Muscle layer of colon (tissue), 2 donors: ENCODE data around the gene MCF2L2.

ENCODE experiments used
- H3K27ac ChIP-seq: one replicate; pipeline ENCODE4 v1.7.0; 2013; ENCODE audit warnings: low read depth, mild to moderate bottlenecking, low read length, moderate library complexity
- H3K27me3 ChIP-seq, 2 donors: one replicate each; pipeline ENCODE4 v1.7.0; 2013; ENCODE audit warnings: low read length in 2 of 2, mild to moderate bottlenecking in 2 of 2; ENCODE audit not compliant: insufficient read depth in 2 of 2, control insufficient read depth in 1 of 2
- H3K36me3 ChIP-seq: one replicate; pipeline ENCODE4 v1.7.0; 2013; ENCODE audit warnings: mild to moderate bottlenecking, low read length; ENCODE audit not compliant: insufficient read depth
- H3K4me1 ChIP-seq: one replicate; pipeline ENCODE4 v1.7.0; 2013; ENCODE audit warnings: mild to moderate bottlenecking, low read length; ENCODE audit not compliant: insufficient read depth
- H3K4me3 ChIP-seq, 2 donors: one replicate each; pipeline ENCODE4 v1.7.0; 2013; ENCODE audit warnings: low read length in 2 of 2, low read depth in 1 of 2, mild to moderate bottlenecking in 1 of 2, moderate library complexity in 1 of 2
- H3K9ac ChIP-seq: one replicate; pipeline ENCODE4 v1.7.0; 2013; ENCODE audit warnings: low read length
- H3K9me3 ChIP-seq: one replicate; pipeline ENCODE4 v1.7.0; 2013; ENCODE audit warnings: mild to moderate bottlenecking, low read length
- donor health status: abdominal sarcoma.
- donor health status: Adenocarcinoma of cecum.

MCF2L2 gene

DNA sequence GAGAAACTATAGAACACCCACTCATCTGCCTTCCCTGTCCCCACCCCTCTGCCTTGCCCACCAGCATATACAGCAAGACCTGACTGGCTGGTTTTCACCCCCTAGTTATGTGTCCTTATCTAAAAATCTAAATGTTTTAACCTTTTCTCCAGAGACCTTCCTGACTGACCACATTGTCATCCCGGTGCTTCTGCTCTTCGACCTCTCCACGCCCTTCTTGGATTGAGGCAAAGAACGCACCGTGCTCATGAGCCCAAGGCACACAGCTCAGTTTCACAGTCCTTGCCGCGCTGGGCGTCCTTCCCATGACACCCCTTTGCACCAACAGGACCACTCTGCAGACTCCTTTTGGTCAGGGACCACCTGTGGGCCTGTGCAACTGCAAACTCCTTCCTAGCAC, 112.7 kb downstream of the MCF2L2 start:
- Histone ChIP-seq H3K27ac (no peak overlapping the region), H3K4me3 (no peak overlapping the region), H3K4me1 (no peaks in the 10 kb centered on the region), H3K27me3 (no peaks in the 10 kb centered on the region), H3K36me3 (no peaks in the 10 kb centered on the region), H3K9ac (no peak overlapping the region), H3K9me3 (no peaks in the 10 kb centered on the region)

DNA sequence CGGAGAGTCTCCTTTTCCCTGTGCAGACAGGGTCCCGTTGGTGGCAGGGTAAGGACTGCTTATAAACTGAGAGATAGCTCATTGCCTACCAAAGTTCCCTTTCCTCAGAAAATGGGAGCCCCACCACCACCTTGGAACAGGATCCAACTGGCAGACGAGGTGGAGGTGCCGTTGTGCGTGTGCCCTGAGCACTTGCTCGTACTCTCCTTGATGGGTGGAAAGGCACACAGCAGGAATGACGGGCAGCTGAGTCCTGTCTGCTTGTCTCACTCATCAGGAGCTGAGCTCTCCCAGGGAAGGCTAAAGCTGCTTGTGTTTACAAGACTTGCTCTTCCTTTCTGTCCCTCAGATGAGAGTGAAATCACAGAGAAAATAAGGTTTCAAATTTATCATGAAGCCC, 114.7 kb downstream of the MCF2L2 start:
- Histone ChIP-seq H3K4me1 (no peaks in the 10 kb centered on the region), H3K9ac (no peak overlapping the region), H3K27me3 (no peaks in the 10 kb centered on the region), H3K9me3 (no peaks in the 10 kb centered on the region), H3K36me3 (no peaks in the 10 kb centered on the region), H3K27ac (no peak overlapping the region), H3K4me3 (no peak overlapping the region)

DNA sequence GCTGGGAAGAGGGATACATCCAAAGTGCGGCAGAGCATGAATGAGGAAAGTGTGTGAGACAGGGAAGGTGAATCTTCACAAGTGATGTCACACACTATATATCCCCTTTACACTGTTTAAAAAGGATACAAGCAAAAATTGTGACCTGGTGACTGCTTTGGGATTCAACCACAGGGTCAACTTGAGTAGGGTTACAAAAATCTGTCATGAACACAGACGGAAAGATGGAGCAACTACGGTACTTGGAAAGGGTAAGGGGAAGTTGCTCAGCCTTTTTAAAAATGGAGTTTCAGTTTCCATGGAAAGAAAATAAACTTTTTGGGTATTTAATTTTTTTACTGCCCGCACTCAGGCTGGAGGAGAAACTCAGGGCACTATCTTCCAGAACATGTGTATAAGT, 115.1 kb downstream of the MCF2L2 start:
- H3K36me3 ChIP-seq: no peaks in the 10 kb centered on the region
- H3K9me3 ChIP-seq: no peaks in the 10 kb centered on the region
- H3K27me3 ChIP-seq: no peaks in the 10 kb centered on the region
- H3K4me1 ChIP-seq: no peaks in the 10 kb centered on the region
- H3K4me3 ChIP-seq: no peak overlapping the region
- no peak overlapping the region for H3K27ac ChIP-seq
- no peak overlapping the region for H3K9ac ChIP-seq

DNA sequence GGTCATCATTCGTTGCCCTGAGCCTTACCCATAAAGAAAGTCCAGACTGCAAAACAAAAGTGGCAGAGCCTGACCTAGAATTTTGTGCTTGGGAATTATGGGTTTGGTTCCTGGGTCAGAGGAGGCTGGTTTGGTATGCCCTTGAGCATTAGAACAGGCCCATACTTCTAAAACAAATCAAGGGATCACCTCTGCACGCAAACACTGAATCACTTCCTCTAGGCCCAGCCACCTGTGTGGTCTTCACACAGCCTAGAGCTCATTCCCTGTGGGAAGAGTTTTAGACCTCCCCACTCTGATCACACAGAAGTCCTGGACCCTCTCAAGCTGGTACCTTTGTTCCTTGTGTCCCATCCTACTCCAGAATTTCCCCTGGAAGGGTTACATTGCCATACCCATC, 116.0 kb downstream of the MCF2L2 start:
- Histone ChIP-seq H3K9me3 (no peaks in the 10 kb centered on the region), H3K36me3 (no peaks in the 10 kb centered on the region), H3K4me1 (no peaks in the 10 kb centered on the region), H3K27ac (no peak overlapping the region), H3K4me3 (no peak overlapping the region), H3K9ac (no peak overlapping the region), H3K27me3 (no peaks in the 10 kb centered on the region)

DNA sequence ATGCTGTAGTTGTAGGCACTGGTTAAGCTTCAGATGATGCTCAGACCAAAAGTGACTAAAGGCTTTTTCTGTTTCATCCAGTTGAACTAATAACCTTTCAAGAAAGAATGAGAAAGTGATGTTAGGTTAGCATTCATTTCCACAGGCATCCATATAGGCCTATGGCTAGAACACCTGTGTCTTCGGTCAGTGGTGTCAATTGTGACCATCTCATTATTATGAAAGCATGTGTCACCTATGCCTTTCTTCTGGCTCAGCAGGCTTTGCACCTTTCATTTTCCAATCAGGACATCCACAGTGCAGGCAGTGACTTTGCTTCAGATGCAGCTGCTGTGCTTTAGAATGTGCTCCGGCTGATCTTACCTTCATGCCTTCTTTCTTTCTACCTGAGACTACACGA, 117.5 kb downstream of the MCF2L2 start:
- H3K27ac ChIP-seq: no peak overlapping the region
- no peak overlapping the region for H3K9ac ChIP-seq
- no peaks in the 10 kb centered on the region for H3K27me3 ChIP-seq
- H3K36me3 ChIP-seq: no peaks in the 10 kb centered on the region
- H3K9me3 ChIP-seq: no peaks in the 10 kb centered on the region
- no peak overlapping the region for H3K4me3 ChIP-seq
- no peaks in the 10 kb centered on the region for H3K4me1 ChIP-seq

DNA sequence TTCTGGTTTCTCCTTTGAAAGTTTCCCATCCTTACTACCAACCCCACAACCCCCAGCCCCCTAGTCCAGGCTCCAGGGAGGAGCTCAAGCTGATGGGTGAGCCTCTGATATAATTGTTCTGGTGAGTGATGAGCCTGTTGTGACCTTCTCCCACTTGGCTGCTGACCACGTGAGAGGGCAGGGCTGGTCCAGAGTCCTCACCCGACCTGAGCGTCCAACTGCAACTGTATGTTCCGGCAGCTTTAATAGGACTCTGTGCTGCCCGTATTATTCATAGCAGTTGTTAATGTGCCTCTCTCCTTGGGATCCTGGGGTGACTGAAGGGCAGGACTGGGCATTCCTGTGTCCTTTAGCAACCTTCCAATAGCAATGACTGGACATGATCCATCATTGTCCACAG, 119.1 kb downstream of the MCF2L2 start:
- H3K4me3 ChIP-seq: no peak overlapping the region
- no peak overlapping the region for H3K27ac ChIP-seq
- H3K4me1 ChIP-seq: no peaks in the 10 kb centered on the region
- no peak overlapping the region for H3K9ac ChIP-seq
- H3K27me3 ChIP-seq: no peaks in the 10 kb centered on the region
- no peaks in the 10 kb centered on the region for H3K9me3 ChIP-seq
- H3K36me3 ChIP-seq: no peaks in the 10 kb centered on the region

DNA sequence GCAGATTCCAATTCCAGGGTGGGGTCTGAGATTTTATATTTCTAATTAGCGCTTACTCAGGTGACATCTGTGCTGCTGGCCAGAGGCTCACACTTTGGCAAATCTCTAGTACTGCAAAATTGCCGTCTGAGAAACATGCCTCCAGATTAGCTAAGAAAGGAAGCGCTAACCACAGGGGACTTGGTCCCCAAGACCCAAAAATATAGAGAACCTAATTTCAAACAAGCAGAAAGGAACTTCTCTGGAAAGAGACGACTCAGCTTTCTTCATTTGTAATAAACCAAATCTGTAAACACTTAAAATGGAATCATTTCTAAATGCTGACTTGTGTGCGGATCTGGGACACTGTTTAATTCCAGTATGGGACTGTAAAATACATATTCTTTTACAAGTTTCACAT, 119.7 kb downstream of the MCF2L2 start:
- H3K9me3 ChIP-seq: no peaks in the 10 kb centered on the region
- H3K4me3 ChIP-seq: no peak overlapping the region
- H3K36me3 ChIP-seq: no peaks in the 10 kb centered on the region
- no peaks in the 10 kb centered on the region for H3K27me3 ChIP-seq
- no peak overlapping the region for H3K9ac ChIP-seq
- no peak overlapping the region for H3K27ac ChIP-seq
- H3K4me1 ChIP-seq: no peaks in the 10 kb centered on the region

DNA sequence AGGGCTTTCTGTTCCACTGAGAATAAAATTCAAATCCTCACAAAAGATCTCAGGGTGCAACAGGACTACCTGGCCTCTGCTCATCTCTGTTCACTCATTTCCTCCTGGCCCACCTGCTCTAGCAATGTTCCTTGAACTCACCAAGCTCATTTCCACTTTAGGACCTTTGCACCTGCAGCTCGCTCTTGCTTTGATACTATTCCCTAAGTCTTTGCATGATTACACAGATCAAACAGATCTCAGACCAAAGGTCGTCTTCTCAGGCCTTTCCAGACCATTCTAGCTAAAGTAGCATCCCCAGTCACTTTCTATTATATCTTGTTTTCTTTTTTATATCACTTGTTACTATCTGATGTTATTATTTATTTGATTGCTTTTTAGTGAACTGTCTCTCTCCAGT, 120.7 kb downstream of the MCF2L2 start:
- Histone ChIP-seq H3K27ac (no peak overlapping the region), H3K4me3 (no peak overlapping the region), H3K36me3 (no peaks in the 10 kb centered on the region), H3K27me3 (no peaks in the 10 kb centered on the region), H3K9me3 (no peaks in the 10 kb centered on the region), H3K9ac (no peak overlapping the region), H3K4me1 (no peaks in the 10 kb centered on the region)

DNA sequence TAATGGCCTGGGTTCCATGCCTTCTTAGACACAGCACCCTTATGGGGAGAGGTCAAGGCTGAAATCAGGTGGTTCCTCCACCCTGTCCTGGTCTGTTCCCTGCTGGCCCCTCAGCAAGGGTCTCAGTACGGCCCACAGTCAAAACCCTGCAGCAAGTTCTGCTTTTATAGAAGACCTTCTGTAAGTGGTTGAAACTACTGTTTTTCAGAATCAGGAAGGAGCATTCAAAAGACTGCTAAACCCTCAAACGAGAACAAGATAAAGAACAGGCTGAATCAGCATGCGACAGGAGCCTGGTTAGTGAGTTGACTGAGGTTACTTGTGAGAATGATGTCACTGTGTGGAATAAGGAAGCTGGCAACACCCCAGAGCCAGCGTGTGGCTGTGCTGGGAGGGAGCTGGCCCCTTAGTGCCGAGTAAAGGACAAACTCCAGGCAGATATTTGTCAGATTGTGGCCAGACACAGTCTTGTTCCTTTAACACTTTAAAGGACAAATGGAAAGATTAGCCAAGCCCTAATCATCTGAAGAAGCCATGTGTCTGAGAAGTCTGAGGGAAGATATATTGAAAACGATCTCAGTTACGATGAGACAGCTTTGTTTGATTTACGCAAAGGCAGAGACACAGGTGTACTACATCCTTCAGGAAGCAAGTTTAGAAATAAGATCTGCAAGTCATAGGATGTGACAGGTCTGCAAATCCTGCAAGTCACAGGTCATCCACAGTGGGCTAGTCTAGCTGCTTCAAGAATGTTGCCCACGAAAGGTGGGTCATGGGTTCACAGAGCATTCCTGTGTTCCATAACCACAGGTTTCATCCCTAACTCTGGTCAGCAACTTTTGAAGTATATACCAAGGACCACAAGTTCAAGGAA, 121.4 kb downstream of the MCF2L2 start:
- no peak overlapping the region for H3K27ac ChIP-seq
- no peaks in the 10 kb centered on the region for H3K4me1 ChIP-seq
- no peak overlapping the region for H3K4me3 ChIP-seq
- no peaks in the 10 kb centered on the region for H3K9me3 ChIP-seq
- no peaks in the 10 kb centered on the region for H3K27me3 ChIP-seq
- H3K9ac ChIP-seq: no peak overlapping the region
- no peaks in the 10 kb centered on the region for H3K36me3 ChIP-seq

DNA sequence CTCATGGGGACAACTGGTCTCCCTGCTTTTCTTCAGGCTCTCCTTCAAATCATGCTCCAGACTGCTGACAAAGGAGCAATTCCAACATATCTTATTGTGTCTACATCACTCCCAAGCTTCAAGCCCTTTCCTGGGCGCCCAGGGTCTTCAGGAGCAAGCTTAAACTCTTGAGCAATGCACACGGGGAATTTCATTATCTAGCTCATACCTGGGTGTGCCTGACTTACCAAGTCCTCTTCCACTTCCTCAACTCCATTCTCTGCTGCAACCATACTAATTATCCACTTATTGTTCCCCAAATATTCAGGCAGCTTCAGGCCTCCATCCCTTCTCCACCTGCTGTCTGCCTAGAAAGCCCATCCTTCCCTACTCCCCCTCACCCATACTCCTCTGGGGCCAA, 124.7 kb downstream of the MCF2L2 start:
- no peaks in the 10 kb centered on the region for H3K27me3 ChIP-seq
- no peak overlapping the region for H3K4me3 ChIP-seq
- H3K36me3 ChIP-seq: no peaks in the 10 kb centered on the region
- no peaks in the 10 kb centered on the region for H3K9me3 ChIP-seq
- no peak overlapping the region for H3K27ac ChIP-seq
- H3K9ac ChIP-seq: no peak overlapping the region
- no peaks in the 10 kb centered on the region for H3K4me1 ChIP-seq

DNA sequence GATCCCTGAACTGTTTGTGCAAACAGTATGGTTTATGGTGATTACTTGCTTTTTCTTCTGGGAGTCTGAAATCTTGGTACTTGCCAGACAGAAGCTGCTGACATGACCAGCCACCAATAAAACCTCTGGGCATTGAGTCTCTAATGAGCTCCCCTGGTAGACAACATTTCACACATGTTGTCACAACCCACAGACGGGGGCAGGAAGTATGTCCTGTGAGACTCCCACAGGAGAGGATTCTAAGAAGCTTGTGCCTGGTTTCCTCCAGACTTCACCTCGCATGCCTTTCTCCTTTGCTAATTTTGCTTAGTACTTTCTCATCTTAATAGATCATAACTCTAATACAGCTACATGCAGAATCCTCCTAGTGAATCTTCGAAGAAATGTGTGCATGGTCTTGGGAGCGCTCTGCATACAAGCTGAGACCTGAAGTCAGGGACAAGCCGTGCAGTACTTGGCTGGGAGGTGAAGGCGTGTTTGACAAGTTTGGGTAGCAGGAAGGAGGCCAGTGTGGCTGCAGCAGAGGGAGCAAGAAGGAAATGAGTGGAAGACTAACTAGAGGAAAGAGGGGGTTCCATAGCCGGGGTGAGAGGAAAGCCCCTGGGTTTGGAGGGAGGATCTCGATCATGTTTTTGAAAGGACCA, 126.4 kb downstream of the MCF2L2 start:
- H3K9me3 ChIP-seq: no peaks in the 10 kb centered on the region
- no peak overlapping the region for H3K4me3 ChIP-seq
- no peaks in the 10 kb centered on the region for H3K36me3 ChIP-seq
- H3K4me1 ChIP-seq: no peaks in the 10 kb centered on the region
- no peaks in the 10 kb centered on the region for H3K27me3 ChIP-seq
- no peak overlapping the region for H3K27ac ChIP-seq
- no peak overlapping the region for H3K9ac ChIP-seq
